CD4-positive, alpha-beta T cell (primary cell): ENCODE measurements around the gene ABLIM2. TPM values are rescaled to one million over a fixed set of nuclear protein-coding genes. Genes with fewer than 3 reads are reported as not detected.

ENCODE experiments used
- ATAC-seq: fragments of 200-7000 bp; cut with Tn5 transposase; one replicate; pipeline ENCODE4 v1.10.0; 2022; ENCODE audit warnings: mild to moderate bottlenecking; ENCODE audit not compliant: poor library complexity
- CTCF ChIA-PET: fragments of 350-600 bp; sonication (Branson Sonifier 250); formaldehyde crosslinking; loops from one replicate; lab custom pipeline; 2021; ENCODE audit warnings: antibody characterized with exemption, inconsistent platforms; lab: Charles Lee
- POLR2A ChIA-PET: fragments of 350-600 bp; sonication (Branson Sonifier 250); formaldehyde crosslinking; loops from one replicate; lab custom pipeline; 2021; ENCODE audit warnings: antibody characterized with exemption, inconsistent platforms; lab: Charles Lee
- DNase-seq, 14 experiments: peaks; one replicate each; pipeline ENCODE4 v3.0.0-alpha.2; 2013 to 2020; ENCODE audit warnings: mixed read lengths in 2 of 14
- H3K27ac ChIP-seq, 2 donors: one replicate each; pipeline versions ENCODE4 v1.5.1 to v1.7.0; 2013; ENCODE audit warnings: low read length in 2 of 2, low read depth in 1 of 2, mild to moderate bottlenecking in 1 of 2
- H3K27me3 ChIP-seq, 2 experiments: 1 replicate in 1 of 2; 2 replicates in 1 of 2; pipeline versions ENCODE4 v1.6.1 to v1.7.0; 2013; ENCODE audit warnings: low read length in 2 of 2, control low read depth in 1 of 2, mild to moderate bottlenecking in 1 of 2, moderate library complexity in 1 of 2; ENCODE audit not compliant: insufficient read depth in 2 of 2, control insufficient read depth in 1 of 2
- H3K36me3 ChIP-seq: one replicate; pipeline ENCODE4 v1.6.1; 2013; ENCODE audit warnings: low read length, control low read depth; ENCODE audit not compliant: insufficient read depth
- H3K4me1 ChIP-seq: one replicate; pipeline ENCODE4 v1.6.1; 2013; ENCODE audit warnings: low read length, control low read depth; ENCODE audit not compliant: insufficient read depth
- H3K4me3 ChIP-seq: one replicate; pipeline ENCODE4 v1.5.1; 2013; ENCODE audit warnings: mild to moderate bottlenecking, low read length, moderate library complexity
- H3K9me3 ChIP-seq, 2 experiments: 1 replicate in 1 of 2; 2 replicates in 1 of 2; pipeline versions ENCODE4 v1.6.1 to v1.7.0; 2013; ENCODE audit warnings: low read length in 2 of 2, mild to moderate bottlenecking in 2 of 2, control low read depth in 1 of 2, moderate library complexity in 1 of 2; ENCODE audit not compliant: control insufficient read depth in 1 of 2, insufficient read depth in 1 of 2
- H3K27ac Mint-ChIP-seq: one replicate; pipeline ENCODE4 v1.8.0; 2020; ENCODE audit warnings: mixed read lengths
- H3K27me3 Mint-ChIP-seq: one replicate; pipeline ENCODE4 v1.8.0; 2021; ENCODE audit warnings: mixed read lengths
- H3K36me3 Mint-ChIP-seq: one replicate; pipeline ENCODE4 v1.8.0; 2021; ENCODE audit warnings: low read depth, mixed read lengths
- H3K4me1 Mint-ChIP-seq: one replicate; pipeline ENCODE4 v1.8.0; 2021; ENCODE audit warnings: low read depth, mixed read lengths
- H3K4me3 Mint-ChIP-seq: one replicate; pipeline ENCODE4 v1.8.0; 2020; ENCODE audit warnings: mild to moderate bottlenecking, mixed read lengths
- H3K9me3 Mint-ChIP-seq: one replicate; pipeline ENCODE4 v1.8.0; 2020; ENCODE audit warnings: mixed read lengths
- CTCF ChIP-seq: fragments of 200-600 bp; IDR thresholded peaks from one replicate; pipeline ENCODE4 v1.8.0; 2022; ENCODE audit warnings: antibody characterized with exemption, mild to moderate bottlenecking
- intact Hi-C, 2 experiments: fragments of 100-400 bp; cut with DNase I in 1 of 2; cut with micrococcal nuclease in 1 of 2; formaldehyde crosslinking; loops; one replicate each; pipeline versions ENCODE4 v1.15.1 to v1.9.0; 2023 to 2025; cut with DNase I, micrococcal nuclease
- total RNA-seq, 174 experiments: library from RNA in 2 of 174; stranded (reverse) in 2 of 174; gene quantifications; one replicate each; pipeline ENCODE4 v1.2.3 and lab custom pipeline; 2021 to 2026

The ABLIM2 gene
- total RNA-seq, 2 experiments from 2014 or later = 2.5 to 2.7 TPM

- Histone ChIP-seq H3K4me1 (peaks cover 50% of the 10 kb centered on the region), H3K9me3 (no peaks in the 10 kb centered on the region), H3K36me3 (no peaks in the 10 kb centered on the region), H3K27ac (no peak overlapping the region), H3K4me3 (no peak overlapping the region), H3K27me3 (no peaks in the 10 kb centered on the region)
- POLR2A ChIA-PET = no interaction called here
- ATAC-seq = no peak
- Mint-ChIP-seq H3K9me3 (no peaks in the 10 kb centered on the region), H3K36me3 (no peaks in the 10 kb centered on the region), H3K27ac (no peak overlapping the region), H3K27me3 (no peaks in the 10 kb centered on the region), H3K4me3 (no peak overlapping the region), H3K4me1 (peaks cover 31% of the 10 kb centered on the region)
- no peak for TF ChIP-seq CTCF
- intact Hi-C loops = no loop called here
- no peak for DNase-seq
- CTCF ChIA-PET = interaction anchor here (1.3 kb wide), 1 partner anchor 160 kb away, joined by 3 read pairs; no protein-coding TSS in a partner anchor
These were observed 194.9 kb downstream of the ABLIM2 start for GRCh38 chr4:7963691-7964090.

DNA sequence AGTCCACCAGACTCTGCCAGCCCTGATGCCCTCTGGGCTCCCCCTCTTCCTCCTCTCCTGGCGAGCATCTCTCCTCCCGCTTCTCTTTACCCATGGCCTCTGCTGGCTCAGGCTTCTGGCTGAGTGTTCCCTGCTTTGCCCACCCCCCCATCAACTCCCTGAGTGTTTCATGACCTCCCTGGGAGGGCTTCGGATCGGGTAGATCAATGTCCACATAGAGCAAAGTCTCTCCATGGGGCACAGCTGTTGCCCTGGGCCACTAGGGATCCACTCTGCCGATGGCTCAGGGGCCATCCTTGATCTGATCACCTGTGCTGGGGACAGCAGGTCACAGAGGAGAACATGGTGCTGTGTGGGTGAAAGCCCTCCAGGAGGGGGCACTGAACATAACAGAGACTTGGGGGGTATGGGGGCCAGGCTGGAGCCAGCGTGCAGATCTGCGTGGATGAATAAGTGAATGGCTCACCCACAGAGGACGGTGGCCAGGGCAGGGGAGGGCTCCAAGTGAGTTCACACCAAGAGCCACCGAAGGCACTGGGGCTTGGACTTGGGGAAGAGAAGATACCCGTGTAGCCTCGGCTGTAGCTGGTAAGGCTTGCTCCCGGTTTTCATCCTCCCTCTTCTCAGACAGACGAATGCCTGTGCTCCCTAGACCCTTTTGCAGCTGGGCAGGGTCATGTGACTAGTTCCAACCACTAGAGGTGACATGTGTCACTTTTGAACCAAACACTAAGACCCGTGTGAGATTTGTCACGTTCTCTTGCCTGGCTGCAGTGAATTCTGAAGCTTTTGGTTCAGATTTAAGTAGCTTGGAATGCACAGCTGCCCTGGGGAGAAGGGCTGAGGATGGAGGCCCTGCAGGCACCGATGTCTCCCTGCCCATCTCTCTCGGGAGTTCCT lies 195.8 kb downstream of the ABLIM2 start:
- no peak for TF ChIP-seq CTCF
- Histone ChIP-seq H3K9me3 (no peaks in the 10 kb centered on the region), H3K27ac (no peak overlapping the region), H3K27me3 (no peaks in the 10 kb centered on the region), H3K4me1 (peaks cover 43% of the 10 kb centered on the region), H3K4me3 (no peak overlapping the region), H3K36me3 (no peaks in the 10 kb centered on the region)
- Mint-ChIP-seq H3K27me3 (no peaks in the 10 kb centered on the region), H3K4me1 (peaks cover 24% of the 10 kb centered on the region), H3K27ac (no peak overlapping the region), H3K4me3 (no peak overlapping the region), H3K9me3 (no peaks in the 10 kb centered on the region), H3K36me3 (no peaks in the 10 kb centered on the region)
- ChIA-PET POLR2A (no interaction called here), CTCF (no interaction called here)
- intact Hi-C loops = no loop called here
- no peak for ATAC-seq
- no peak for DNase-seq

DNA sequence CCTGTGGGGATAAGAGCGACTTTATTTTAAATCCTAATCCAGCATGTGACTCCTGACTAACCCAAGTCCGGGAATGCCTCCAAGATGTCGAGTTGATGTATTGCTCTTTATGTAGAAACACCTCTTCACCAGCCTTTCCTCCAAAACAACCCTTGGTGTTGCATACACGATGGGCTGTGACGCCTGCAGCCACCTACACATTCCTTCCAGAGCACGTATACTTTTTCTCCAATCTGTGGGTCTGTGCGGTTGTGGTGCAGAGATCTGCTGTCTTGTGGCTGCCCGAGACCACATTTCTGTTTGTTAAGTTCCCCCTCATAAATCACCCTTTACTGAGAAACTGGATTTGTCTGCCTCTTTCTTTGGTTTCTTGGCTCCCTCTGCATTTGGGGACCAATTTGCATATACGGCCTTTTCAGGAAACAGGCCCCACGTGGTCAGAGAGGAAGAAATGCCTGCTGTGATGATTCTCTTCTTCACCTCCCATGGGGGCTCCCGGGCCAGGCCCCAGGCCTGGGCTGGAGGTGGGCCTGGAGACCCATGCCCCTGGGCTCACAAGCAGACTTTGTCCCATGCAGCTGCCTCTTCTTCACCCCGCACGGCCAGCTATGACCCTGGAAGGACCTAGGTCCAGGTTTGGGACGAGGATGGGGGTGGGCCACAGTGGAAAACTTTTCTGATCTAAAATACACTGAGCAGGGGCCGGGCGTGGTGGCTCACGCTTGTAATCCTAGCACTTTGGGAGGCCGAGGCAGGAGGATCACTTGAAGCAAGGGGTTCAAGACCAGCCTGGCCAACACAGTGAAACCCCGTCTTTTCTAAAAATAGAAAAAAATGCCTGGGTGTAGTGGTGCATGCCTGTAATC lies 197.6 kb downstream of the ABLIM2 start:
- DNase-seq (peak in 4 of 14 experiments; percentile 18 to 52 (median 38)), ATAC-seq (peak; percentile 62)
- no peak for TF ChIP-seq CTCF
- H3K4me1 Mint-ChIP-seq = peaks cover 24% of the 10 kb centered on the region
- Histone ChIP-seq H3K27me3 (no peaks in the 10 kb centered on the region), H3K4me1 (peaks cover 37% of the 10 kb centered on the region), H3K4me3 (no peak overlapping the region), H3K27ac (no peak overlapping the region), H3K9me3 (no peaks in the 10 kb centered on the region), H3K36me3 (no peaks in the 10 kb centered on the region)
- CTCF ChIA-PET = interaction anchor here (1.2 kb wide), 1 partner anchor 159 kb away, joined by 4 read pairs; no protein-coding TSS in a partner anchor
- H3K27me3 Mint-ChIP-seq = no peaks in the 10 kb centered on the region
- POLR2A ChIA-PET = interaction anchor here (0.7 to 1.2 kb wide), 2 partner anchors 21 kb away, joined by 3 to 4 read pairs; partner anchors contain the start of gene AFAP1
- H3K27ac Mint-ChIP-seq = no peak overlapping the region
- no peak overlapping the region for H3K4me3 Mint-ChIP-seq
- no peaks in the 10 kb centered on the region for H3K9me3 Mint-ChIP-seq
- no peaks in the 10 kb centered on the region for H3K36me3 Mint-ChIP-seq
- intact Hi-C loops = no loop called here
